SHP77 treated with DMSO at 0.1 percent for 48 hours (cell line): ENCODE measurements around the gene ZNF618.

Experiments used
- DNase-seq: peaks from one replicate; lab custom pipeline; 2025; lab: John Stamatoyannopoulos, UW

ZNF618 gene

GRCh38 chr9:114083666-114084065, 207.6 kb downstream of the ZNF618 start:
- no peak for DNase-seq

- no peak for DNase-seq
These were observed 208.4 kb downstream of the ZNF618 start for GRCh38 chr9:114084282-114085073.

GRCh38 chr9:114085387-114085789, 209.3 kb downstream of the ZNF618 start:
- no peak for DNase-seq

- DNase-seq = no peak
These were observed 209.9 kb downstream of the ZNF618 start for GRCh38 chr9:114086009-114086408.

GRCh38 chr9:114086607-114087006, 210.5 kb downstream of the ZNF618 start:
- DNase-seq = no peak

GRCh38 chr9:114087721-114088120, 211.6 kb downstream of the ZNF618 start:
- DNase-seq = no peak

- DNase-seq = no peak
These were observed 212.6 kb downstream of the ZNF618 start for GRCh38 chr9:114088571-114089170.

GRCh38 chr9:114089206-114089840, 213.2 kb downstream of the ZNF618 start:
- no peak for DNase-seq

GRCh38 chr9:114090798-114091197, 214.7 kb downstream of the ZNF618 start:
- DNase-seq = no peak

GRCh38 chr9:114091711-114092110, 215.6 kb downstream of the ZNF618 start:
- DNase-seq = no peak

GRCh38 chr9:114092336-114092735, 216.2 kb downstream of the ZNF618 start:
- DNase-seq = no peak

- no peak for DNase-seq
These were observed 216.9 kb downstream of the ZNF618 start for GRCh38 chr9:114093031-114093471.

GRCh38 chr9:114093761-114094505, 217.8 kb downstream of the ZNF618 start:
- DNase-seq = no peak

- DNase-seq = no peak
These were observed 218.9 kb downstream of the ZNF618 start for GRCh38 chr9:114094971-114095370.

GRCh38 chr9:114096041-114096511, 220.0 kb downstream of the ZNF618 start:
- DNase-seq = no peak

GRCh38 chr9:114096866-114097612, 220.9 kb downstream of the ZNF618 start:
- no peak for DNase-seq

- no peak for DNase-seq
These were observed 221.5 kb downstream of the ZNF618 start for GRCh38 chr9:114097613-114098020.

- no peak for DNase-seq
These were observed 222.2 kb downstream of the ZNF618 start for GRCh38 chr9:114098021-114098935.

GRCh38 chr9:114098936-114099668, 223.0 kb downstream of the ZNF618 start, which contains the start of gene KIF12:
Gene KIF12 (minus strand): TSS chr9:114099292. CDS start chr9:114099276, 16 bp downstream.
- DNase-seq = no peak
